ENCODE results near the gene SLTM.

SLTM gene

DNA sequence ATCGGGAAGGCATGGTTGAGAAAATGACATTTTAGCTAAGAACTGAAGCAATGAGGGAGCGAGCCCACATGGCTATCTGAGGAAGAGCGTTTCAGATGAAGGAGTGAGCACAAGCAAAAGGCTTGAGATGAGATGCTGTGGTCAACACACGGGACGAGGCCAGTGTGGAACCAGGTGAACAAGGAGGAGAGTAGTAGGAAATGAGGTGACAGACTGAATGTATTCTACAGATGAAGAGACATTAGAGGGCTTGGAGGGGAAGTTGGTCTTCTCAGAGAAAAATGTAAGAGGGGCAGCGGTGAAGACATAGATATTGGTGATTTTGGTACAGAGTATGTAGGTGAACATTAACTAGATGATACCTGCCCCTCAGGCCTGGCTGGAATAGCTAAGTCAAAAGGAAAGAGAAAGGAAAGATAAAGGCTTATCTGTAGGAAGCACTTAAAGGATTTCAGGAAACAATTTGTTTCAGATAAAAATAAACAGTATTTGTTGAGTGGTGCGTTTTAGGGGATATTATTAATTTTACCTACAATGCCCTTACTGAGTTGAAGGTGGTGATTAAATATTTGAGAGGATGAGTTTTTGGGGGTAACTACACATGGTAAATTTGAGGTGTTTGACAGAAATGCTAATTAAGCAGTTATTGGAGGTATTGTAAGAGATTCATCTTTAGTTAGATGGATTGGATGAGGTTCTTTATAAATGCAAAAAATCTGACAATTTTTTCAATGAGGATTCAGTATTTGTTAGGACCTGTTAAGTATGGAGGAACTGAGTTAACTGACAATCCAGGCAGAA lies 57.0 kb downstream of the SLTM start:
- peaks cover 58% of the 10 kb centered on the region for H3K36me3 Mint-ChIP-seq (ENCODE audit: low read depth)
- TF ChIP-seq, protein P1, sequence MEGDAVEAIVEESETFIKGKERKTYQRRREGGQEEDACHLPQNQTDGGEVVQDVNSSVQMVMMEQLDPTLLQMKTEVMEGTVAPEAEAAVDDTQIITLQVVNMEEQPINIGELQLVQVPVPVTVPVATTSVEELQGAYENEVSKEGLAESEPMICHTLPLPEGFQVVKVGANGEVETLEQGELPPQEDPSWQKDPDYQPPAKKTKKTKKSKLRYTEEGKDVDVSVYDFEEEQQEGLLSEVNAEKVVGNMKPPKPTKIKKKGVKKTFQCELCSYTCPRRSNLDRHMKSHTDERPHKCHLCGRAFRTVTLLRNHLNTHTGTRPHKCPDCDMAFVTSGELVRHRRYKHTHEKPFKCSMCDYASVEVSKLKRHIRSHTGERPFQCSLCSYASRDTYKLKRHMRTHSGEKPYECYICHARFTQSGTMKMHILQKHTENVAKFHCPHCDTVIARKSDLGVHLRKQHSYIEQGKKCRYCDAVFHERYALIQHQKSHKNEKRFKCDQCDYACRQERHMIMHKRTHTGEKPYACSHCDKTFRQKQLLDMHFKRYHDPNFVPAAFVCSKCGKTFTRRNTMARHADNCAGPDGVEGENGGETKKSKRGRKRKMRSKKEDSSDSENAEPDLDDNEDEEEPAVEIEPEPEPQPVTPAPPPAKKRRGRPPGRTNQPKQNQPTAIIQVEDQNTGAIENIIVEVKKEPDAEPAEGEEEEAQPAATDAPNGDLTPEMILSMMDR (IDR thresholded peaks at IDR 0.05), result no peak
- H3K27ac Mint-ChIP-seq, result peak overlapping the region; percentile 43

DNA sequence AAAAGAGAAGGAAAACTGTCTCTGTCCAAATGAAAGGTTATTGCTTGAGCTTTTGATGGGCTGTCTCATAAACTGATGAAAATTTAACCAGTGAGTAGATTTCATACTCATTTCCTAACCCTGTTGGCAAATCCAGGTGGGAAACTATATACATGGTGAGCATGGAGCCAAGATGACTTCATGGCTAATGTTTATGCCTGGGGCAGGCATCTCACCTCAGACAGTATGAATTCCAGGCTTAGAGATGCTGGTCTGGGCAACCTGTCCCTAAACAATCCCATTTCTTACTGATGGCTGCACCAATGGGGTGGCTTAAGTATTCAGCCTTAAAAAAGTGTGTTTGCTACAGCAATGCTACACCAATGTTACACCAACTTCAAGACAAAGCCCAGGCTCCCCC lies 58.1 kb downstream of the SLTM start:
- Mint-ChIP-seq H3K27me3 (ENCODE audit: low read depth, poor library complexity) (no peaks in the 10 kb centered on the region), H3K4me3 (no peak overlapping the region), H3K9me3 (no peaks in the 10 kb centered on the region), H3K36me3 (ENCODE audit: low read depth) (peaks cover 47% of the 10 kb centered on the region), H3K4me1 (no peaks in the 10 kb centered on the region), H3K27ac (no peak overlapping the region)
- TF ChIP-seq, protein P1 (IDR thresholded peaks at IDR 0.05), result no peak
- DNase-seq, result no peak

More for the DNA sequence above, 57.0 kb downstream of the SLTM start:
- H3K4me3 Mint-ChIP-seq, result no peak overlapping the region
- H3K4me1 Mint-ChIP-seq, result no peaks in the 10 kb centered on the region
- no peak for DNase-seq
- no peaks in the 10 kb centered on the region for H3K27me3 Mint-ChIP-seq (ENCODE audit: low read depth, poor library complexity)
- no peaks in the 10 kb centered on the region for H3K9me3 Mint-ChIP-seq

DNA sequence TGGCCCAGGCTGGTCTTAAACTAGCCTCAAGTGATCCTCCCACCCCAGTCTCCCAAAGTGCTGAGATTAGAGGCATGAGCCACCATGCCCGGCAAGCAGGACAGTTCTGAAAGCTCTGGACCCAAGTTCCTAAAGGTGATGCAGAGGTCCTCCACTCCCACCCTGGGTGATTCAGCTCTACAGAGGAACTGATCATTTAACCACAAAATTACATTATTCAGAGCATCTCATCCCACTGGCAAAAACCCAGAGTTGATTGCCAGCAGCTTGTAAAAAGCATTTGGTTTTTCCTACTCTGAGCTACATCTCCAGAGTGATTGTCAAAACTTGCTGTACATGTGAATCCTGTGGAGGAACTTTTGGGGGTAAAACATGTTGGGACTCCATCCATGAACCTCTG lies 60.2 kb downstream of the SLTM start:
- TF ChIP-seq, protein P1 (IDR thresholded peaks at IDR 0.05), result no peak
- Mint-ChIP-seq H3K27me3 (ENCODE audit: low read depth, poor library complexity) (no peaks in the 10 kb centered on the region), H3K9me3 (no peaks in the 10 kb centered on the region), H3K27ac (no peak overlapping the region), H3K4me3 (no peak overlapping the region), H3K36me3 (ENCODE audit: low read depth) (peaks cover 26% of the 10 kb centered on the region), H3K4me1 (no peaks in the 10 kb centered on the region)
- no peak for DNase-seq

DNA sequence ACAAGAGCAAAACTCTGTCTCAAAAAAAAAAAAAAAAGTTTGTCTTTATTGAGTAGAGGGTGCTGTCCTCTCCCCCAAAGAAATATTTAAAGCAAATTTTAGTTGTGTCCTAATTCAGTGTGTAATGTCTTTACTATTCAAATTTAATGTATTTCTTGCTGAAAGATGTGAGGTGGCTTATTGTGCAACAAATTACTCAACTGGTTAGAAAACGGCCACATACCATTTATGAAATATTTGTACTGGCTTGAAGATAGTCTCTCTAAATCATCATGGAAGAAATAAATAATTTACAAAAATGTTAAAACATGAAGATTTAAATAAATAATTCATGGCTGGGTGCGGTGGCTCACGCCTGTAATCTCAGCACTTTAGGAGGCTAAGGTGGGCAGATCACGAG lies 63.0 kb downstream of the SLTM start:
- Mint-ChIP-seq H3K4me3 (no peak overlapping the region), H3K9me3 (peaks cover 9% of the 10 kb centered on the region), H3K4me1 (no peaks in the 10 kb centered on the region), H3K36me3 (ENCODE audit: low read depth) (peaks cover 18% of the 10 kb centered on the region), H3K27me3 (ENCODE audit: low read depth, poor library complexity) (peaks cover 3% of the 10 kb centered on the region), H3K27ac (no peak overlapping the region)
- TF ChIP-seq, protein P1 (IDR thresholded peaks at IDR 0.05), result no peak
- DNase-seq, result no peak

DNA sequence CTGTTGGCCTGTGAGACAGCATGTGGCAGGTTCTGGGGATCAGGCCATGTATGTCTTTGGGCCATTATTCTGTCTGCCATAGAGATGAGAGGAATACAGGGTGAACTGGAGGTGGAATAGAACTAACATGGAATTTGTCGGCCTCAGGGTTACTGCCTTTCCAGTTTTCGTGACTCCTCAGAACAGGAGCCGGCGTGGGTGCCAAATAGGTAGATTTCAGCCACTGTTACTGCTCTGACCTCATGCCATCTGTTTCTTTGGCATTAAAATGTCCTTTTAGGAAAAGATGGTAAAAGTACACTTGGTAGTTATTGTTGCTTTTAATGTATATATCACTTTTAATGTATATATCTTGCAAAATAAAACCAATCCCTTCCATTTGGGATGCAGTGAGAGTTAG lies 65.6 kb downstream of the SLTM start:
- H3K4me1 Mint-ChIP-seq, result peaks cover 8% of the 10 kb centered on the region
- peaks cover 16% of the 10 kb centered on the region for H3K9me3 Mint-ChIP-seq
- peaks cover 20% of the 10 kb centered on the region for H3K36me3 Mint-ChIP-seq (ENCODE audit: low read depth)
- no peak overlapping the region for H3K4me3 Mint-ChIP-seq
- no peak for DNase-seq
- peaks cover 11% of the 10 kb centered on the region for H3K27me3 Mint-ChIP-seq (ENCODE audit: low read depth, poor library complexity)
- TF ChIP-seq, protein P1 (IDR thresholded peaks at IDR 0.05), result no peak
- no peak overlapping the region for H3K27ac Mint-ChIP-seq

DNA sequence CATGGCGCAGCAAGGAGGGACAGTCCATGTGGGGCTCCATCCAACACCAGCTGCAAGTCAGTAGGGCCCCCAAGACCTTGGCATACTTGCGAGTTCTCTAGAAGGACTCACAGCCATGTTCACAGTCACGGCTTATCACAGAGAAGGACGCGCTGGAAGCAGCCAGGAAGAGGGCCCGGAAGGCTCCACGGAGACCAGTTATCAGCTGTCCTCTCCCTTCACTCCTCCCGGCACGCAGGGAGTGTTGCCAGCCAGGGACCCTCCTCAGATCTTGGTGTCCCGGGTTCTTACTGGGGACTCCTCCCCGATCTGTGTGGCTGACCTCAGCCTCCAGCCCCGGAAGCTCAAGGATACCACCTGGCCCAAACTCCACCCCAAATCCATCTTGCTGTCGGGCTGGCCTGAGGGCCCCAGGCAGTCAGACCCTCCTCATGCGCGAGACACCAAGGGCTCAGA lies 68.0 kb downstream of the SLTM start:
- peaks cover 11% of the 10 kb centered on the region for H3K27me3 Mint-ChIP-seq (ENCODE audit: low read depth, poor library complexity)
- no peak for DNase-seq
- TF ChIP-seq, protein P1 (IDR thresholded peaks at IDR 0.05), result no peak
- peaks cover 16% of the 10 kb centered on the region for H3K9me3 Mint-ChIP-seq
- peaks cover 8% of the 10 kb centered on the region for H3K4me1 Mint-ChIP-seq
- H3K4me3 Mint-ChIP-seq, result no peak overlapping the region
- H3K27ac Mint-ChIP-seq, result no peak overlapping the region
- peaks cover 20% of the 10 kb centered on the region for H3K36me3 Mint-ChIP-seq (ENCODE audit: low read depth)

All from nephron progenitor cell (in vitro differentiated cells).